ENCODE data around the gene COBLL1. TPM values are rescaled to one million over a fixed set of nuclear protein-coding genes. Genes with fewer than 3 reads are reported as not detected.

Gene COBLL1
- total RNA-seq, 1 donor from 2014 or later: 1.0 TPM

DNA sequence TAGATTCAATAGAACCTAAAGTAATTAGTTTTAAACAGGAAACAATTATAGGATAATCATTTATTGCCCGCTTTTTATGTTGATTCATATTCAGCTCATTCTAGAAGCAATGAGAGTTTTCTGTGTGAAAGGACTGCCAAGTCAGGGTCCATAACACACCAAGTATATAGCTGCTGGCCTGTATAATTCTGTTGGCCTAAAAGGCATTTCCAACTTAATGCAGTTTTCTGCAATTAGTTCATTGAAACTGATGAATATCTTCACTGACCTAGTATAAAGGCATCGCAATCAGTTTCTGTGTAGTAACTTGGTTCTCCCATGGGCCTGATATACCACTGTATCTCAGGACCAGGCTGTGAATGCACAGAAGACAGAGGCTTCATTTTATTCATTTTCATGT, 151.3 kb downstream of the COBLL1 start:
- Mint-ChIP-seq H3K27ac (no peak overlapping the region), H3K9me3 (no peaks in the 10 kb centered on the region), H3K27me3 (ENCODE audit: insufficient read depth, low read depth) (no peaks in the 10 kb centered on the region), H3K4me1 (peaks cover 3% of the 10 kb centered on the region), H3K36me3 (peaks cover 3% of the 10 kb centered on the region), H3K4me3 (no peak overlapping the region)
- Histone ChIP-seq H3K36me3 (no peaks in the 10 kb centered on the region), H3K4me3 (no peak overlapping the region), H4K20me1 (ENCODE audit: low read depth) (no peaks in the 10 kb centered on the region), H3K79me2 (ENCODE audit: low read depth) (no peaks in the 10 kb centered on the region), H3F3A (ENCODE audit: low read depth) (no peaks in the 10 kb centered on the region), H3K9ac (no peak overlapping the region), H3K9me3 (ENCODE audit: low read depth) (no peaks in the 10 kb centered on the region), H3K27ac (no peak overlapping the region), H3K27me3 (no peaks in the 10 kb centered on the region), H3K4me2 (no peak overlapping the region), H2AFZ (replicated peaks) (no peak overlapping the region), H3K4me1 (no peaks in the 10 kb centered on the region)
- no peak for DNase-seq (ENCODE audit: low spot score)
- TF ChIP-seq EZH2 (IDR thresholded peaks at IDR 0.05): no peak
- no peak for TF ChIP-seq CTCF (IDR thresholded peaks at IDR 0.05)
- no peak for TF ChIP-seq EZH2phosphoT487 (IDR thresholded peaks at IDR 0.05)

DNA sequence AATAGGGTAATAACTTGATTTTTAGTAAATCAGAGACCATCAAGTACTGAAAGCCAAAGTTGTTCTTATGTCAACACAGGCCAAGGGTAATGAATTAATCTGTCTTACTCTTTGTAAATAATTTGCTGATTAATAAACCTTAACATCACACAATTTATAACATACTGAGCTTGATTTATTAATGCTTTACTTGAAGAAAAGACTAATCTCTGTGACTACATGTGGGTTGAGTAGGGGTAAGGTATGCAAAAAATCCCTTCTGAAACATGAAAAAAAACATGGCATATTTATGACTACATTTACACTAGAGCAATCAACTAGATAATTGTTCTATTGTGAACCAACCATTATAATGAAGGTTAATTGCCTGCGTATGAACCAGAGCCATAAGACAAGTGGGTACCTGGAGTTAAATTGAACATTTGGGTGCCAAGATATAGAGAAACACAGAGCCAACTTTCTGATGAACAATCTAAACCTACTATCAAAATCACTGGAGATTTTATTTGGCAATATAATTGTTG, 152.7 kb downstream of the COBLL1 start:
- Histone ChIP-seq H3K4me2 (no peak overlapping the region), H3K4me3 (no peak overlapping the region), H3K9me3 (ENCODE audit: low read depth) (no peaks in the 10 kb centered on the region), H3K27me3 (no peaks in the 10 kb centered on the region), H4K20me1 (ENCODE audit: low read depth) (no peaks in the 10 kb centered on the region), H3K36me3 (no peaks in the 10 kb centered on the region), H3F3A (ENCODE audit: low read depth) (no peaks in the 10 kb centered on the region), H2AFZ (replicated peaks) (no peak overlapping the region), H3K4me1 (no peaks in the 10 kb centered on the region), H3K79me2 (ENCODE audit: low read depth) (no peaks in the 10 kb centered on the region), H3K27ac (no peak overlapping the region), H3K9ac (no peak overlapping the region)
- no peak overlapping the region for H3K4me3 Mint-ChIP-seq
- H3K27me3 Mint-ChIP-seq (ENCODE audit: insufficient read depth, low read depth): no peaks in the 10 kb centered on the region
- H3K36me3 Mint-ChIP-seq: no peaks in the 10 kb centered on the region
- no peak for DNase-seq (ENCODE audit: low spot score)
- H3K4me1 Mint-ChIP-seq: no peaks in the 10 kb centered on the region
- no peaks in the 10 kb centered on the region for H3K9me3 Mint-ChIP-seq
- TF ChIP-seq EZH2 (IDR thresholded peaks at IDR 0.05) (no peak), CTCF (IDR thresholded peaks at IDR 0.05) (no peak), EZH2phosphoT487 (IDR thresholded peaks at IDR 0.05) (no peak)
- H3K27ac Mint-ChIP-seq: no peak overlapping the region

GRCh38 chr2:164681009-164681408, 160.6 kb downstream of the COBLL1 start:
- H4K20me1 ChIP-seq (ENCODE audit: low read depth): no peaks in the 10 kb centered on the region
- H3K4me2 ChIP-seq: no peak overlapping the region
- no peaks in the 10 kb centered on the region for H3K4me1 ChIP-seq
- Mint-ChIP-seq H3K4me3 (no peak overlapping the region), H3K36me3 (no peaks in the 10 kb centered on the region), H3K27me3 (ENCODE audit: insufficient read depth, low read depth) (no peaks in the 10 kb centered on the region), H3K4me1 (no peaks in the 10 kb centered on the region), H3K27ac (no peak overlapping the region), H3K9me3 (peaks cover 4% of the 10 kb centered on the region)
- no peak overlapping the region for H3K27ac ChIP-seq
- H3K4me3 ChIP-seq: no peak overlapping the region
- H3K36me3 ChIP-seq: no peaks in the 10 kb centered on the region
- DNase-seq (ENCODE audit: low spot score): no peak
- no peaks in the 10 kb centered on the region for H3K79me2 ChIP-seq (ENCODE audit: low read depth)
- no peak overlapping the region for H2AFZ ChIP-seq (replicated peaks)
- no peak overlapping the region for H3K9ac ChIP-seq
- no peaks in the 10 kb centered on the region for H3K27me3 ChIP-seq
- no peaks in the 10 kb centered on the region for H3F3A ChIP-seq (ENCODE audit: low read depth)
- TF ChIP-seq EZH2 (IDR thresholded peaks at IDR 0.05) (no peak), EZH2phosphoT487 (IDR thresholded peaks at IDR 0.05) (no peak), CTCF (IDR thresholded peaks at IDR 0.05) (no peak)
- H3K9me3 ChIP-seq (ENCODE audit: low read depth): no peaks in the 10 kb centered on the region

Data from neural progenitor cell (in vitro differentiated cells).